Stimulated activated CD4-positive, alpha-beta T cell treated with anti-CD3 and anti-CD28 coated beads, TNF-alpha, amount 100 ng/mL, for 48 hours (primary cell): ENCODE results near the gene CBX1.
"Not testable (repeated sequence)": the region's sequence is repeated elsewhere in the genome, so short reads cannot be mapped to it uniquely, and the experiment has no call there.

Experiments used
- DNase-seq, 3 donors: peaks; one replicate each; pipeline ENCODE4 v3.0.0-alpha.2; 2020; ENCODE audit warnings: low read depth in 3 of 3

Gene CBX1

GRCh38 chr17:48072811-48073210 lies 28.5 kb downstream of the CBX1 start:
- DNase-seq = not testable (repeated sequence)

- DNase-seq = no peak
These were observed 29.6 kb downstream of the CBX1 start for GRCh38 chr17:48071654-48072053.

- no peak for DNase-seq
These were observed 31.1 kb downstream of the CBX1 start for GRCh38 chr17:48070195-48070594.

GRCh38 chr17:48068491-48068961 lies 32.8 kb downstream of the CBX1 start:
- DNase-seq = no peak

- DNase-seq = not testable (repeated sequence)
These were observed 33.5 kb downstream of the CBX1 start for GRCh38 chr17:48067808-48068207.

- no peak for DNase-seq
These were observed 34.0 kb downstream of the CBX1 start for GRCh38 chr17:48067245-48067644.

GRCh38 chr17:48066656-48067055 lies 34.6 kb downstream of the CBX1 start:
- no peak for DNase-seq

- DNase-seq = no peak
These were observed 35.1 kb downstream of the CBX1 start for GRCh38 chr17:48066192-48066591.

- DNase-seq = no peak
These were observed 36.6 kb downstream of the CBX1 start for GRCh38 chr17:48064638-48065037.

- DNase-seq = no peak
These were observed 39.0 kb downstream of the CBX1 start for GRCh38 chr17:48062273-48062672.

GRCh38 chr17:48060249-48060648 lies 41.0 kb downstream of the CBX1 start:
- DNase-seq = no peak

GRCh38 chr17:48059125-48059668 lies 42.1 kb downstream of the CBX1 start:
- DNase-seq = no peak

- DNase-seq = no peak
These were observed 42.7 kb downstream of the CBX1 start for GRCh38 chr17:48058393-48059124.

GRCh38 chr17:48057626-48058025 lies 43.7 kb downstream of the CBX1 start:
- no peak for DNase-seq

- no peak for DNase-seq
These were observed 44.4 kb downstream of the CBX1 start for GRCh38 chr17:48056879-48057278.

- no peak for DNase-seq
These were observed 45.0 kb downstream of the CBX1 start for GRCh38 chr17:48056246-48056745.

GRCh38 chr17:48055531-48056245 lies 45.6 kb downstream of the CBX1 start:
- peak; percentile 27 to 41 (median 36) for DNase-seq

GRCh38 chr17:48054238-48055185 lies 46.8 kb downstream of the CBX1 start:
- DNase-seq = no peak

GRCh38 chr17:48053758-48054237 lies 47.5 kb downstream of the CBX1 start:
- no peak for DNase-seq

GRCh38 chr17:48052956-48053757 lies 48.1 kb downstream of the CBX1 start:
- no peak for DNase-seq
